MM.1S (cell line): ENCODE measurements around the gene CHRFAM7A.
"Not testable (repeated sequence)": the region's sequence is repeated elsewhere in the genome, so short reads cannot be mapped to it uniquely, and the experiment has no call there.

Source experiments
- CTCF ChIP-seq: fragments of 300-600 bp; sonication (generic); IDR thresholded peaks from 2 replicates; pipeline ENCODE4 v1.5.1; 2016; ENCODE audit warnings: antibody characterized with exemption, low read length, mixed read lengths
- EZH2 ChIP-seq: fragments of 300-600 bp; sonication (generic); optimal IDR thresholded peaks from 2 replicates; pipeline ENCODE3; 2017; ENCODE audit warnings: low read depth, mild to moderate bottlenecking, antibody characterized with exemption, low read length, mixed read lengths

DNA sequence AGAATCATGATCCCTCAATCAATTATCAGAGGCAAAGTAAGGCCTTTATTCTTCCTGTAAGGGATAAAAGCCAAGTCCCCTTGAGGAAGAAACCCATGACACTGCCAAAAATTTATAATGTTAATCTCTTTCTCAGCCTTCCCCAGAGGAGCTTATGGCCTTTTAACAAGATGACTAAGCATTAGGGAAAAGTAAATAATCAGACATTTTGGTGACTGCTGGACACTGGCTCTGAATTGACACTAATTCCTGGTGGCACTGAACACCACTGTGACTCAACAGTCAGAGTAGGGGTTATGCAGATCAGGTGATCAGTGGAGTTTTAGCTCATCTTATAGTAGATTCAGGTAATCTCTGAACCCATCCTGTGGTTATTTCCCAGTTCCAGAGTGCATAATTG lies 82.8 kb downstream of the CHRFAM7A start:
- TF ChIP-seq CTCF, EZH2: not testable (repeated sequence)
